ENCODE results near the gene GLTPD2.
"Not testable (repeated sequence)": the region's sequence is repeated elsewhere in the genome, so short reads cannot be mapped to it uniquely, and the experiment has no call there.

GLTPD2 gene

GRCh38 chr17:4827399-4827798 lies 38.6 kb downstream of the GLTPD2 start:
- no peak for TF ChIP-seq CTCF (IDR thresholded peaks at IDR 0.05; ENCODE audit: unreplicated experiment in 3 of 3)
- no peaks in the 10 kb centered on the region for H3K9me3 Mint-ChIP-seq
- H3K36me3 Mint-ChIP-seq (ENCODE audit: low read depth) = no peaks in the 10 kb centered on the region
- no peak overlapping the region for H3K4me3 Mint-ChIP-seq
- H3K27ac Mint-ChIP-seq = no peak overlapping the region
- no peaks in the 10 kb centered on the region for H3K4me1 Mint-ChIP-seq
- H3K27me3 Mint-ChIP-seq (ENCODE audit: low read depth) = no peaks in the 10 kb centered on the region

GRCh38 chr17:4832829-4833177 lies 44.0 kb downstream of the GLTPD2 start:
- H3K4me1 Mint-ChIP-seq = peaks cover 29% of the 10 kb centered on the region
- peak overlapping the region; percentile 86 to 95 (median 88) for H3K4me3 Mint-ChIP-seq
- not testable (repeated sequence) for H3K27me3 Mint-ChIP-seq (ENCODE audit: low read depth); H3K36me3 Mint-ChIP-seq (ENCODE audit: low read depth); H3K9me3 Mint-ChIP-seq
- peak overlapping the region; percentile 90 to 94 (median 94) for H3K27ac Mint-ChIP-seq

- peak within 1 kb of the TSS; percentile 86 to 97 (median 91) for H3K4me3 Mint-ChIP-seq
- TF ChIP-seq CTCF (IDR thresholded peaks at IDR 0.05; ENCODE audit: unreplicated experiment in 3 of 3) = no peak
- H3K27ac Mint-ChIP-seq = peak within 1 kb of the TSS; percentile 90 to 94 (median 94)
- H3K9me3 Mint-ChIP-seq = no peaks in the 10 kb centered on the region
- H3K27me3 Mint-ChIP-seq (ENCODE audit: low read depth) = no peaks in the 10 kb centered on the region
- H3K36me3 Mint-ChIP-seq (ENCODE audit: low read depth) = no peaks in the 10 kb centered on the region
- peaks cover 35% of the 10 kb centered on the region for H3K4me1 Mint-ChIP-seq
These were observed 44.6 kb downstream of the GLTPD2 start, which contains the start of gene MINK1 for GRCh38 chr17:4833178-4833940. Gene MINK1, plus strand, starts transcription at chr17:4833340. Its CDS starts 244 bp downstream, at chr17:4833584.

- H3K36me3 Mint-ChIP-seq (ENCODE audit: low read depth) = peaks cover under 1% of the 10 kb centered on the region
- H3K9me3 Mint-ChIP-seq = no peaks in the 10 kb centered on the region
- H3K4me3 Mint-ChIP-seq = peak overlapping the region; percentile 86 to 97 (median 91)
- H3K27ac Mint-ChIP-seq = peak overlapping the region; percentile 74 to 94 (median 91)
- H3K4me1 Mint-ChIP-seq = peaks cover 38% of the 10 kb centered on the region
- no peak for TF ChIP-seq CTCF (IDR thresholded peaks at IDR 0.05; ENCODE audit: unreplicated experiment in 3 of 3)
- H3K27me3 Mint-ChIP-seq (ENCODE audit: low read depth) = no peaks in the 10 kb centered on the region
These were observed 45.3 kb downstream of the GLTPD2 start for GRCh38 chr17:4833941-4834680.

GRCh38 chr17:4834681-4835020 lies 45.9 kb downstream of the GLTPD2 start:
- H3K27me3 Mint-ChIP-seq (ENCODE audit: low read depth) = no peaks in the 10 kb centered on the region
- peaks cover 6% of the 10 kb centered on the region for H3K36me3 Mint-ChIP-seq (ENCODE audit: low read depth)
- no peaks in the 10 kb centered on the region for H3K9me3 Mint-ChIP-seq
- peak overlapping the region; percentile 74 to 94 (median 91) for H3K27ac Mint-ChIP-seq
- TF ChIP-seq CTCF (IDR thresholded peaks at IDR 0.05; ENCODE audit: unreplicated experiment in 3 of 3) = no peak
- peak overlapping the region; percentile 86 to 97 (median 91) for H3K4me3 Mint-ChIP-seq
- H3K4me1 Mint-ChIP-seq = peaks cover 44% of the 10 kb centered on the region

GRCh38 chr17:4836221-4836620 lies 47.5 kb downstream of the GLTPD2 start:
- no peak for TF ChIP-seq CTCF (IDR thresholded peaks at IDR 0.05; ENCODE audit: unreplicated experiment in 3 of 3)
- peak overlapping the region; percentile 64 to 70 (median 70) for H3K4me3 Mint-ChIP-seq
- H3K27me3 Mint-ChIP-seq (ENCODE audit: low read depth) = no peaks in the 10 kb centered on the region
- H3K9me3 Mint-ChIP-seq = no peaks in the 10 kb centered on the region
- H3K36me3 Mint-ChIP-seq (ENCODE audit: low read depth) = peaks cover 7% of the 10 kb centered on the region
- peaks cover 55% of the 10 kb centered on the region for H3K4me1 Mint-ChIP-seq
- H3K27ac Mint-ChIP-seq = peak overlapping the region; percentile 29 to 56 (median 38)
